ENCODE data around the gene SRGAP1. TPM values are rescaled to one million over a fixed set of nuclear protein-coding genes. Genes with fewer than 3 reads are reported as not detected.
"Not testable (repeated sequence)": the region's sequence is repeated elsewhere in the genome, so short reads cannot be mapped to it uniquely, and the experiment has no call there.

The SRGAP1 gene
- total RNA-seq, 1 donor = 18.1 TPM

DNA sequence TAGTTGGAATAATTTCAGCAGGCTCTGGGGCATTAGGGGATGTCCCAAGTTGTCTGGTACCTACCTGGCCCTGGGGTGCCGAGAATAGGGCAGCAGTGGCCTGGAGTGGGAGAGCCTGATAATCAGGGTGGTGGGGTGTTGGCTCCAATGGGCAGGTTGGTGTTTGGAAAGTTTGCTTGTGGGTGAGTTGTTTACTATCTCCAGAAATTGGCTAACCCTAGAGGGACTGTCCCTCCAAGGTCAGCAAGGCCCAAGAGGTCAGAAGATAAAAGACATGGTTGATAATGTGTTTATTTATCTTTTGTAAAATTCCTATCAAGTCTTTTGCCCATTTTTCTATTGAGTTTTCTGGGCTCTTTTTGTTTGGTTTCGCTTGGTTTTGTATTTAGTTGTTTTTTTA lies 272.5 kb downstream of the SRGAP1 start:
- DNase-seq (ENCODE audit: low read depth) = no peak
- no peak overlapping the region for H3K4me3 ChIP-seq (ENCODE audit: low read depth, low read length)
- TF ChIP-seq, protein P1, sequence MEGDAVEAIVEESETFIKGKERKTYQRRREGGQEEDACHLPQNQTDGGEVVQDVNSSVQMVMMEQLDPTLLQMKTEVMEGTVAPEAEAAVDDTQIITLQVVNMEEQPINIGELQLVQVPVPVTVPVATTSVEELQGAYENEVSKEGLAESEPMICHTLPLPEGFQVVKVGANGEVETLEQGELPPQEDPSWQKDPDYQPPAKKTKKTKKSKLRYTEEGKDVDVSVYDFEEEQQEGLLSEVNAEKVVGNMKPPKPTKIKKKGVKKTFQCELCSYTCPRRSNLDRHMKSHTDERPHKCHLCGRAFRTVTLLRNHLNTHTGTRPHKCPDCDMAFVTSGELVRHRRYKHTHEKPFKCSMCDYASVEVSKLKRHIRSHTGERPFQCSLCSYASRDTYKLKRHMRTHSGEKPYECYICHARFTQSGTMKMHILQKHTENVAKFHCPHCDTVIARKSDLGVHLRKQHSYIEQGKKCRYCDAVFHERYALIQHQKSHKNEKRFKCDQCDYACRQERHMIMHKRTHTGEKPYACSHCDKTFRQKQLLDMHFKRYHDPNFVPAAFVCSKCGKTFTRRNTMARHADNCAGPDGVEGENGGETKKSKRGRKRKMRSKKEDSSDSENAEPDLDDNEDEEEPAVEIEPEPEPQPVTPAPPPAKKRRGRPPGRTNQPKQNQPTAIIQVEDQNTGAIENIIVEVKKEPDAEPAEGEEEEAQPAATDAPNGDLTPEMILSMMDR (IDR thresholded peaks at IDR 0.05; ENCODE audit: insufficient read depth, low read depth, low read length) = no peak

DNA sequence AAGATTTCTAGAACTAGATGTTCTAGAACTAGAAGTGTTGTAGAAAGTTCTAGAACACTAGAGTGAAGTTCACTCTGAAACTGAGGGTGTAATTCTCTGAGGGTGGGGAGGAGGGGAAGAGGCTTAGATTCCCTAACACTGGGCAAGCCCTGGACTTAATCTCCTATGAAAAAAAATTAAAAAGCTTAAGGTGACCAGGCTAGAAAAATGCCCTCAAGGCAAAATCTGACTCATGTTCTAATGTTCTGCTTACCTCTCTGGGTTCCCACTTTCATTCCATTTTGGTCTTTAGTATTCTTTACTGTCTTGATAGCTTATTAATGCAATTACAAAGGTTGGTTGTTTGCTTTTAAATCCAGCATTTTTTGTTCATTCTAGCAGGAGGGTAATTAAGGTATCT lies 276.1 kb downstream of the SRGAP1 start:
- peak; percentile 12 for DNase-seq (ENCODE audit: low read depth)
- TF ChIP-seq, protein P1 (IDR thresholded peaks at IDR 0.05; ENCODE audit: insufficient read depth, low read depth, low read length) = no peak
- no peak overlapping the region for H3K4me3 ChIP-seq (ENCODE audit: low read depth, low read length)

DNA sequence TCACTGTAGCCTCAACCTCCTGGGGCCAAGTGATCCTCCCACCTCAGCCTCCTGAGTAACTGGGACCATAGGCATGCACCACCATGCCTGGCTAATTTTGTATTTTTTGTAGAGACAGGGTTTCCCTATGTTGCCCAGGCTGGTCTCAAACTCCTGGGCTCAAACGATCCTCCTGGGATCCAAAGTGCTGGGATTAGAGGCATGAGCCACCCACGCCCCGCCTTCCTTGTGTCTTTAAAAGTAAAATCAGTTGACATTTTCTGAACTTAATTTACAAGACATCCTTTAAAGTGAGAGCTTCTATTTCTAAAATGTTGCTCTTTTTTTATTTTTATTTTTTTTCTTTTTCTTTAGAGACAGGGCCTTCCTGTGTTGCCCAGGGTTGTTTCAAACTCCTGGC lies 276.6 kb downstream of the SRGAP1 start:
- DNase-seq (ENCODE audit: low read depth); H3K4me3 ChIP-seq (ENCODE audit: low read depth, low read length): not testable (repeated sequence)

DNA sequence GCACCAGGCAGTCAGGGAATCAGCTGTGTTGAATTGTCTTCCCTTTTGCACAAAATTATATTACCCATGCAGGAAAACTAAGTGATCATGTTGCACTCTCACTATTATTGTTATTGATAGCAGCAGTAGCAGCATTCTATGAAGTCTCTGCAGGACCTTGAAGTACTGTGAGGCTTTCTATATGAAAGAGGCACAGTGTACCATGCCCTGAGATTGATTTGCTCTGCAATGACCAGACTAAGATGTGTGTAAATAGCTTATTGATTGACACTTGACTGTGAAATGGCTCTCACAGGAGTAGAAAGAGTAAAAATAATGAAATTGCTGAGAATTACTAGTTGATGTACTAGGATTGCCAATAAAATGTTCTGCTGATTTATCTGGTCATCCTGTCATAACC lies 277.7 kb downstream of the SRGAP1 start:
- TF ChIP-seq, protein P1 (IDR thresholded peaks at IDR 0.05; ENCODE audit: insufficient read depth, low read depth, low read length) = no peak
- peak; percentile 20 for DNase-seq (ENCODE audit: low read depth)
- H3K4me3 ChIP-seq (ENCODE audit: low read depth, low read length) = no peak overlapping the region

DNA sequence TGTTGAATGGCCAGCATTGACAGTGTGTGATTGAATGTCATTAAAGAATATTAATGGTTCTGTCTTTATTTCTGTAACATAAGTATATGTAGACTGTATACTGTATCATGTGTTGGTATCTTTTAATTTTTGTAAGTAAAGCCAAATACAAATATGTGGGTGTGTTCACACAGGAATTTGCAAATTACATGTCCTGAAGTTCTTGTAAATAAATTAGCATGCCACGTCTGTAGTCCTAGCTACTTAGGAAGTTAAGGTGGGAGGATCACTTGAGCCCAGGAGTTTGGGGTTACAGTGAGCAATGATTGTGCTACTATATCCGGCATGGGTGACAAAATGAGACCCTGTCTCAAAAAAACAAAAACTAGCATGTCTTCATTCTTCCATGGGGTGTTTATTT lies 278.5 kb downstream of the SRGAP1 start:
- TF ChIP-seq, protein P1 (IDR thresholded peaks at IDR 0.05; ENCODE audit: insufficient read depth, low read depth, low read length) = no peak
- no peak for DNase-seq (ENCODE audit: low read depth)
- H3K4me3 ChIP-seq (ENCODE audit: low read depth, low read length) = no peak overlapping the region

DNA sequence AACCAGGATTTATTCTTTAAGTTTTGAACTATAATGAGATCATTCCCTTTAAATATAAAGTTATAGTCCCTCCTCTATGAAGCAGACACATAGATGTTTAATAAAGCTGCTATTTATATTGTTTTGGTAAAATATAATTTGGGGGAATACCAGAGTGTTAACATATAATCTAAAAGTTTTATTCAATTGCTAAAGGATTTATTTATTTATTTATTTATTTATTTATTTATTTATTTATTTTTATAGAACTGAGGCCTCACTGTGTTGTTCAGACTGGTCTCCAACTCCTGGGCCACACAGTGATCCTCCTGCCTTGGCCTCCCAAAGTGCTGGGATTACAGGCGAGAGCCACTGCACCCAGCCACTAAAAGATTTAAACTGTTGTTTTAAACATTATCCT lies 278.9 kb downstream of the SRGAP1 start:
- no peak for DNase-seq (ENCODE audit: low read depth)
- TF ChIP-seq, protein P1 (IDR thresholded peaks at IDR 0.05; ENCODE audit: insufficient read depth, low read depth, low read length) = no peak
- H3K4me3 ChIP-seq (ENCODE audit: low read depth, low read length) = no peak overlapping the region

DNA sequence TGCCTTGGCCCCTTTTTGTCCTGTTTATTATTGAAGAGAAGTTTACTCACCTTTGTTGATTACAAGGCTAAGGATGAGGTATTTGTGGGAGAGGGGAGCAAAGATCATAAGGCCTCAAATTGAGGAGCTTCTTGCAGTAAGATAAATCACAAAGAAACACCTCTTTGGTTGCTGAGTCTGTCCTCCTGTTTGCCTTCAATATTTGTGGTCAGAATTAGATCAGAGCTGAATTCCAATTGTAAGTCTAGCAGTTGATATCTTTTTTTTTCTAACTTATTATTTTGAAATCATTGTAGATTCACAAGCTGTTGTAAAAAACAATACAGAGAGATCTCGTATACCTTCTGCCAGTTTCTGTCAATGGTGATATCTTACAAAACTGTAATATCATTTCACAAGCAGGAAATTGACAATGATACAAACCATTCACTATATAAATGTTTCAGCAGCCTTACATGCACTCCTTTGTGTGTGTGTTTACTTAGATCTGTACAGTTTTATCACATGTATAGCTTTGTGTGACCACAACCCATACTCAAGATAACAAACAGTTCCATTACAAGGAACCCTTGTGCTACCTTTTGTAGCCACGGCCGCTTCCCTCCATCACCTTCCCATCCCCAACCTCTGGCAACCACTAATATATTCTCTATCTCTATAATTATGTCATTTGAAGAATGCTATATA lies 280.2 kb downstream of the SRGAP1 start:
- no peak overlapping the region for H3K4me3 ChIP-seq (ENCODE audit: low read depth, low read length)
- TF ChIP-seq, protein P1 (IDR thresholded peaks at IDR 0.05; ENCODE audit: insufficient read depth, low read depth, low read length) = no peak
- peak; percentile 48 for DNase-seq (ENCODE audit: low read depth)

Measured in fibroblast of villous mesenchyme (primary cell).